ENCODE data around the gene WDR6. TPM values are rescaled to one million over a fixed set of nuclear protein-coding genes. Genes with fewer than 3 reads are reported as not detected.

Gene WDR6
- total and polyA plus RNA-seq, 9 of the 15 experiments (the other 6 are each of a cell fraction or from before 2014, with no cell fraction given): 8.9 to 90.6 (median 44.7) TPM

DNA sequence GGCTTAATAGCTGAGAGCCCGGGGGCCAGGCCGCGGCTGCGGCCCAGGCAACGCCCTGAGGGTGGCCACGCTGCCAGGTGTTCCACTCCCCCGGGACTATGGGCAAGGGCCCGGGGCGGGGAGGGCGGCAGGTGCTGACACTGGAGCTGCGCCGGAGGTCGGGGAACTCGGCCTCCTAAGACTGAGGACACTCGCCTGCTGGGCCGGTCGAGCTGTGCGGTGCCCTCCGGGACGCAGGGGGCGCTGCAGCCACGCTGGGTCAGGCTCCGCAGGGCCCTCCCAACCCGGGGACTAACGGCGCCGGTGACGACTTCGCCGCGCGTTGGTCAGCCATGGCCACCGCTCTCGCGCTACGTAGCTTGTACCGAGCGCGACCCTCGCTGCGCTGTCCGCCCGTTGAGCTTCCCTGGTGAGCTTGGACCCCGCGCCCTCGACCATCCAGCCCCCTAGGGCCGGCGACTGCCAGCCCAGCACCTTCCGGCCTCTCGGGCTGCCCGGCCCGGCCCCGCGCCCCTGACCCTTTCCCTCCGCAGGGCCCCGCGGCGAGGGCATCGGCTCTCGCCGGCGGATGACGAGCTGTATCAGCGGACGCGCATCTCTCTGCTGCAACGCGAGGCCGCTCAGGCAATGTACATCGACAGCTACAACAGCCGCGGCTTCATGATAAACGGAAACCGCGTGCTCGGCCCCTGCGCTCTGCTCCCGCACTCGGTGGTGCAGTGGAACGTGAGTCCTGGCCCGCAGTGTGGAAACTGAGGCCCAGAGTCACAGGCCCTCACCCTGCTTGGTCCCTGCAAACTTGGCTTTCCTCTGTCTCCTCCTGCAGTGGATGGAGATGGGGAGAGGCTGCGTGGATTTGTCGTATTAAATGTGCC is 14.9 kb downstream of the WDR6 start, which contains the start of gene NDUFAF3 (continued):
- TF ChIP-seq, protein P1, sequence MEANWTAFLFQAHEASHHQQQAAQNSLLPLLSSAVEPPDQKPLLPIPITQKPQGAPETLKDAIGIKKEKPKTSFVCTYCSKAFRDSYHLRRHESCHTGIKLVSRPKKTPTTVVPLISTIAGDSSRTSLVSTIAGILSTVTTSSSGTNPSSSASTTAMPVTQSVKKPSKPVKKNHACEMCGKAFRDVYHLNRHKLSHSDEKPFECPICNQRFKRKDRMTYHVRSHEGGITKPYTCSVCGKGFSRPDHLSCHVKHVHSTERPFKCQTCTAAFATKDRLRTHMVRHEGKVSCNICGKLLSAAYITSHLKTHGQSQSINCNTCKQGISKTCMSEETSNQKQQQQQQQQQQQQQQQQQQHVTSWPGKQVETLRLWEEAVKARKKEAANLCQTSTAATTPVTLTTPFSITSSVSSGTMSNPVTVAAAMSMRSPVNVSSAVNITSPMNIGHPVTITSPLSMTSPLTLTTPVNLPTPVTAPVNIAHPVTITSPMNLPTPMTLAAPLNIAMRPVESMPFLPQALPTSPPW (CRISPR knock-in tag; IDR thresholded peaks at IDR 0.05): no peak
- TF ChIP-seq, protein P2, sequence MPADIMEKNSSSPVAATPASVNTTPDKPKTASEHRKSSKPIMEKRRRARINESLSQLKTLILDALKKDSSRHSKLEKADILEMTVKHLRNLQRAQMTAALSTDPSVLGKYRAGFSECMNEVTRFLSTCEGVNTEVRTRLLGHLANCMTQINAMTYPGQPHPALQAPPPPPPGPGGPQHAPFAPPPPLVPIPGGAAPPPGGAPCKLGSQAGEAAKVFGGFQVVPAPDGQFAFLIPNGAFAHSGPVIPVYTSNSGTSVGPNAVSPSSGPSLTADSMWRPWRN (IDR thresholded peaks at IDR 0.05; ENCODE audit: low read depth): no peak
- TF ChIP-seq, protein P3, sequence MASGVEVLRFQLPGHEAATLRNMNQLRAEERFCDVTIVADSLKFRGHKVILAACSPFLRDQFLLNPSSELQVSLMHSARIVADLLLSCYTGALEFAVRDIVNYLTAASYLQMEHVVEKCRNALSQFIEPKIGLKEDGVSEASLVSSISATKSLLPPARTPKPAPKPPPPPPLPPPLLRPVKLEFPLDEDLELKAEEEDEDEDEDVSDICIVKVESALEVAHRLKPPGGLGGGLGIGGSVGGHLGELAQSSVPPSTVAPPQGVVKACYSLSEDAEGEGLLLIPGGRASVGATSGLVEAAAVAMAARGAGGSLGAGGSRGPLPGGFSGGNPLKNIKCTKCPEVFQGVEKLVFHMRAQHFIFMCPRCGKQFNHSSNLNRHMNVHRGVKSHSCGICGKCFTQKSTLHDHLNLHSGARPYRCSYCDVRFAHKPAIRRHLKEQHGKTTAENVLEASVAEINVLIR (CRISPR knock-in tag; IDR thresholded peaks at IDR 0.05): peak; percentile 33; the same call in 1 of the 2 replicates
- TF ChIP-seq ZNF311 (CRISPR knock-in tag; IDR thresholded peaks at IDR 0.05): no peak
- TF ChIP-seq RUNX1 (IDR thresholded peaks at IDR 0.05; ENCODE audit: low read depth): no peak
- TF ChIP-seq ZNF197 (CRISPR knock-in tag; IDR thresholded peaks at IDR 0.05; ENCODE audit: low read depth): no peak
- no peak for TF ChIP-seq HMG20B (CRISPR knock-in tag; IDR thresholded peaks at IDR 0.05)
- TF ChIP-seq, protein P4, sequence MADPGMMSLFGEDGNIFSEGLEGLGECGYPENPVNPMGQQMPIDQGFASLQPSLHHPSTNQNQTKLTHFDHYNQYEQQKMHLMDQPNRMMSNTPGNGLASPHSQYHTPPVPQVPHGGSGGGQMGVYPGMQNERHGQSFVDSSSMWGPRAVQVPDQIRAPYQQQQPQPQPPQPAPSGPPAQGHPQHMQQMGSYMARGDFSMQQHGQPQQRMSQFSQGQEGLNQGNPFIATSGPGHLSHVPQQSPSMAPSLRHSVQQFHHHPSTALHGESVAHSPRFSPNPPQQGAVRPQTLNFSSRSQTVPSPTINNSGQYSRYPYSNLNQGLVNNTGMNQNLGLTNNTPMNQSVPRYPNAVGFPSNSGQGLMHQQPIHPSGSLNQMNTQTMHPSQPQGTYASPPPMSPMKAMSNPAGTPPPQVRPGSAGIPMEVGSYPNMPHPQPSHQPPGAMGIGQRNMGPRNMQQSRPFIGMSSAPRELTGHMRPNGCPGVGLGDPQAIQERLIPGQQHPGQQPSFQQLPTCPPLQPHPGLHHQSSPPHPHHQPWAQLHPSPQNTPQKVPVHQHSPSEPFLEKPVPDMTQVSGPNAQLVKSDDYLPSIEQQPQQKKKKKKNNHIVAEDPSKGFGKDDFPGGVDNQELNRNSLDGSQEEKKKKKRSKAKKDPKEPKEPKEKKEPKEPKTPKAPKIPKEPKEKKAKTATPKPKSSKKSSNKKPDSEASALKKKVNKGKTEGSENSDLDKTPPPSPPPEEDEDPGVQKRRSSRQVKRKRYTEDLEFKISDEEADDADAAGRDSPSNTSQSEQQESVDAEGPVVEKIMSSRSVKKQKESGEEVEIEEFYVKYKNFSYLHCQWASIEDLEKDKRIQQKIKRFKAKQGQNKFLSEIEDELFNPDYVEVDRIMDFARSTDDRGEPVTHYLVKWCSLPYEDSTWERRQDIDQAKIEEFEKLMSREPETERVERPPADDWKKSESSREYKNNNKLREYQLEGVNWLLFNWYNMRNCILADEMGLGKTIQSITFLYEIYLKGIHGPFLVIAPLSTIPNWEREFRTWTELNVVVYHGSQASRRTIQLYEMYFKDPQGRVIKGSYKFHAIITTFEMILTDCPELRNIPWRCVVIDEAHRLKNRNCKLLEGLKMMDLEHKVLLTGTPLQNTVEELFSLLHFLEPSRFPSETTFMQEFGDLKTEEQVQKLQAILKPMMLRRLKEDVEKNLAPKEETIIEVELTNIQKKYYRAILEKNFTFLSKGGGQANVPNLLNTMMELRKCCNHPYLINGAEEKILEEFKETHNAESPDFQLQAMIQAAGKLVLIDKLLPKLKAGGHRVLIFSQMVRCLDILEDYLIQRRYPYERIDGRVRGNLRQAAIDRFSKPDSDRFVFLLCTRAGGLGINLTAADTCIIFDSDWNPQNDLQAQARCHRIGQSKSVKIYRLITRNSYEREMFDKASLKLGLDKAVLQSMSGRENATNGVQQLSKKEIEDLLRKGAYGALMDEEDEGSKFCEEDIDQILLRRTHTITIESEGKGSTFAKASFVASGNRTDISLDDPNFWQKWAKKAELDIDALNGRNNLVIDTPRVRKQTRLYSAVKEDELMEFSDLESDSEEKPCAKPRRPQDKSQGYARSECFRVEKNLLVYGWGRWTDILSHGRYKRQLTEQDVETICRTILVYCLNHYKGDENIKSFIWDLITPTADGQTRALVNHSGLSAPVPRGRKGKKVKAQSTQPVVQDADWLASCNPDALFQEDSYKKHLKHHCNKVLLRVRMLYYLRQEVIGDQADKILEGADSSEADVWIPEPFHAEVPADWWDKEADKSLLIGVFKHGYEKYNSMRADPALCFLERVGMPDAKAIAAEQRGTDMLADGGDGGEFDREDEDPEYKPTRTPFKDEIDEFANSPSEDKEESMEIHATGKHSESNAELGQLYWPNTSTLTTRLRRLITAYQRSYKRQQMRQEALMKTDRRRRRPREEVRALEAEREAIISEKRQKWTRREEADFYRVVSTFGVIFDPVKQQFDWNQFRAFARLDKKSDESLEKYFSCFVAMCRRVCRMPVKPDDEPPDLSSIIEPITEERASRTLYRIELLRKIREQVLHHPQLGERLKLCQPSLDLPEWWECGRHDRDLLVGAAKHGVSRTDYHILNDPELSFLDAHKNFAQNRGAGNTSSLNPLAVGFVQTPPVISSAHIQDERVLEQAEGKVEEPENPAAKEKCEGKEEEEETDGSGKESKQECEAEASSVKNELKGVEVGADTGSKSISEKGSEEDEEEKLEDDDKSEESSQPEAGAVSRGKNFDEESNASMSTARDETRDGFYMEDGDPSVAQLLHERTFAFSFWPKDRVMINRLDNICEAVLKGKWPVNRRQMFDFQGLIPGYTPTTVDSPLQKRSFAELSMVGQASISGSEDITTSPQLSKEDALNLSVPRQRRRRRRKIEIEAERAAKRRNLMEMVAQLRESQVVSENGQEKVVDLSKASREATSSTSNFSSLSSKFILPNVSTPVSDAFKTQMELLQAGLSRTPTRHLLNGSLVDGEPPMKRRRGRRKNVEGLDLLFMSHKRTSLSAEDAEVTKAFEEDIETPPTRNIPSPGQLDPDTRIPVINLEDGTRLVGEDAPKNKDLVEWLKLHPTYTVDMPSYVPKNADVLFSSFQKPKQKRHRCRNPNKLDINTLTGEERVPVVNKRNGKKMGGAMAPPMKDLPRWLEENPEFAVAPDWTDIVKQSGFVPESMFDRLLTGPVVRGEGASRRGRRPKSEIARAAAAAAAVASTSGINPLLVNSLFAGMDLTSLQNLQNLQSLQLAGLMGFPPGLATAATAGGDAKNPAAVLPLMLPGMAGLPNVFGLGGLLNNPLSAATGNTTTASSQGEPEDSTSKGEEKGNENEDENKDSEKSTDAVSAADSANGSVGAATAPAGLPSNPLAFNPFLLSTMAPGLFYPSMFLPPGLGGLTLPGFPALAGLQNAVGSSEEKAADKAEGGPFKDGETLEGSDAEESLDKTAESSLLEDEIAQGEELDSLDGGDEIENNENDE (IDR thresholded peaks at IDR 0.05; ENCODE audit: low read depth, low read length): no peak
- TF ChIP-seq ETV5 (CRISPR knock-in tag; IDR thresholded peaks at IDR 0.05; ENCODE audit: low read depth): no peak
- 0 out of 2 replicates have a peak, but pooled peaks have one; percentile 47 for TF ChIP-seq XRCC5 (IDR thresholded peaks at IDR 0.05; ENCODE audit: low read depth, low read length)
- no peak for TF ChIP-seq IFI16 (CRISPR knock-in tag; IDR thresholded peaks at IDR 0.05)
- TF ChIP-seq MCM2 (IDR thresholded peaks at IDR 0.05; ENCODE audit: low read depth): no peak
- peak; percentile 88 for TF ChIP-seq ZNF282 (CRISPR knock-in tag; IDR thresholded peaks at IDR 0.05)
